Esophagus squamous epithelium (tissue), 4 donors: ENCODE measurements around the gene GATAD2A.

Source experiments
- POLR2A ChIP-seq, 4 donors: fragments of 450-650 bp; IDR thresholded peaks; one replicate each; pipeline ENCODE4 v1.6.1; 2017; ENCODE audit warnings: antibody characterized with exemption in 4 of 4, mild to moderate bottlenecking in 4 of 4, moderate library complexity in 3 of 4
- TF ChIP-seq, protein P1 (sequence below), 6 experiments: fragments of 450-650 bp in 4 of 6; fragments of 200-600 bp in 2 of 6; sonication (generic) in 2 of 6; IDR thresholded peaks; one replicate each; pipeline ENCODE4 v1.5.1; 2016 to 2019; ENCODE audit warnings: antibody characterized with exemption in 6 of 6, mild to moderate bottlenecking in 4 of 6, moderate library complexity in 4 of 6

DNA sequence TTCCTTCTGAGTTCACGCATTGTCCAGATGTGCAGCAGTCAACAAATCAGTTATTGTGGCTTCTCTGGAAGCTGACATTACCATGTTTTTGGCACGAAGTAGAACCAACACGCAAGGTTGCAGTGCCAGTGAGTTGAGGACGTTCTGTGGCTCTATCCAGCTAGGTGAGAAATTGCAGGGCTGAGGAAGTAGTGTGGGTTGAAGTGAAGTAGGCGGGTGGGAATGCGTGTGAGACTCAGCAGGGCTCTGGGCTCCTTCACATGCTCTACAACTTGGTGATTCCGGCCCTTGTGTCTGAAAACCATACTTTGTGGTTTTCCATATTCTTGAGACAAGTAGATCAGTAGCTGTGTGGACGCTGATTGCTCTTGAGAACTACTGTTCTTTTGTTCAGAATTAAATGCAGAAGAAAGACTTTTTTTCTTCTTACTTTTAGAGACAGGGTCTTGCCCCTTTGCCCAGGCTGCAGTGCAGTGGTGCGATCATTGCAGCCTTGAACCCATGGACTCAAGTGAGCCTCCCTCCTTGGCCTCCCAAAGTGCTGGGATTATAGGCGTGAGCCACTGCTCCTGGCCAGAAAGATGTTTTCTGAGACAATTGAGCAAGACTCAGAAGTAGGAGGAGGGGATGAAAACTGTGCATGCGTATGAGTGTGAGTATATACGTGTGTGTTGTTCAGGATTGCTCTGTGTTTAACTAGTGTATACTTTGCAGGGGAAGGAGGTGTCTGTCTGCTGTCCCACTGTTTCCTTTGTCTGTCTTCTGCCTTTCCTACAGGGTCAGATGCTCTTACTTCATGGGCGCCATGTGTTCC, 46.2 kb downstream of the GATAD2A start:
- TF ChIP-seq, protein P1, sequence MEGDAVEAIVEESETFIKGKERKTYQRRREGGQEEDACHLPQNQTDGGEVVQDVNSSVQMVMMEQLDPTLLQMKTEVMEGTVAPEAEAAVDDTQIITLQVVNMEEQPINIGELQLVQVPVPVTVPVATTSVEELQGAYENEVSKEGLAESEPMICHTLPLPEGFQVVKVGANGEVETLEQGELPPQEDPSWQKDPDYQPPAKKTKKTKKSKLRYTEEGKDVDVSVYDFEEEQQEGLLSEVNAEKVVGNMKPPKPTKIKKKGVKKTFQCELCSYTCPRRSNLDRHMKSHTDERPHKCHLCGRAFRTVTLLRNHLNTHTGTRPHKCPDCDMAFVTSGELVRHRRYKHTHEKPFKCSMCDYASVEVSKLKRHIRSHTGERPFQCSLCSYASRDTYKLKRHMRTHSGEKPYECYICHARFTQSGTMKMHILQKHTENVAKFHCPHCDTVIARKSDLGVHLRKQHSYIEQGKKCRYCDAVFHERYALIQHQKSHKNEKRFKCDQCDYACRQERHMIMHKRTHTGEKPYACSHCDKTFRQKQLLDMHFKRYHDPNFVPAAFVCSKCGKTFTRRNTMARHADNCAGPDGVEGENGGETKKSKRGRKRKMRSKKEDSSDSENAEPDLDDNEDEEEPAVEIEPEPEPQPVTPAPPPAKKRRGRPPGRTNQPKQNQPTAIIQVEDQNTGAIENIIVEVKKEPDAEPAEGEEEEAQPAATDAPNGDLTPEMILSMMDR (IDR thresholded peaks at IDR 0.05), result no peak
- TF ChIP-seq POLR2A (IDR thresholded peaks at IDR 0.05), result no peak
